GM19452 (cell line): ENCODE data around the gene SEPTIN3.

Experiments
- ATAC-seq: cut with Tn5 transposase; IDR thresholded peaks from one replicate; pipeline ENCODE4 v1.9.1; 2021; ENCODE audit not compliant: unreplicated experiment

Gene SEPTIN3, protein sequence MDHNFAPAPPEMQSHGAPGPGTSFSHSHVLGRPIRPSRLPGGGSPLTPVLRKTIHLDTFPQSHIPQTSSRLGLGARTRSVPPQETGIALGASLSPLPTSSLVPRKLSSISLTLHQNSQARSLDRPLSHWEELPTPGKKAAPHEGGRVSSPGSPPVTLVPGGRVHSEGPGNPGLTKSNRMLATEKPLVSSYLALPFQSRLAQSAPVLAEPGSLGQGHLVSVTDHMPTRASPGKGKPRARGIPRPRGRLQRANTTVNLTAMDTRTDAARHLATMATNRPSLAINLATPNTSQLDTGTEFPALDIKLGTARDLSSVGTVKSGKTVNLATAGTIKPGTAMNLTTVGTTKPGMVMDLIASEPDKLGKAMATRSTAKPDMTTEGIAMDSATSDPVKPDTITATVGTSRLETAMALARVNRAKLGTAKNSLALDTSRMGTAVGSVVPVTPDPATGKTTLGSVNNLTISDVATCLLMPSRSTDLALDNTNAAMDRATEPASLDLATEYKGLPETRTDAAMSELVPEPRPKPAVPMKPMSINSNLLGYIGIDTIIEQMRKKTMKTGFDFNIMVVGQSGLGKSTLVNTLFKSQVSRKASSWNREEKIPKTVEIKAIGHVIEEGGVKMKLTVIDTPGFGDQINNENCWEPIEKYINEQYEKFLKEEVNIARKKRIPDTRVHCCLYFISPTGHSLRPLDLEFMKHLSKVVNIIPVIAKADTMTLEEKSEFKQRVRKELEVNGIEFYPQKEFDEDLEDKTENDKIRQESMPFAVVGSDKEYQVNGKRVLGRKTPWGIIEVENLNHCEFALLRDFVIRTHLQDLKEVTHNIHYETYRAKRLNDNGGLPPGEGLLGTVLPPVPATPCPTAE

DNA sequence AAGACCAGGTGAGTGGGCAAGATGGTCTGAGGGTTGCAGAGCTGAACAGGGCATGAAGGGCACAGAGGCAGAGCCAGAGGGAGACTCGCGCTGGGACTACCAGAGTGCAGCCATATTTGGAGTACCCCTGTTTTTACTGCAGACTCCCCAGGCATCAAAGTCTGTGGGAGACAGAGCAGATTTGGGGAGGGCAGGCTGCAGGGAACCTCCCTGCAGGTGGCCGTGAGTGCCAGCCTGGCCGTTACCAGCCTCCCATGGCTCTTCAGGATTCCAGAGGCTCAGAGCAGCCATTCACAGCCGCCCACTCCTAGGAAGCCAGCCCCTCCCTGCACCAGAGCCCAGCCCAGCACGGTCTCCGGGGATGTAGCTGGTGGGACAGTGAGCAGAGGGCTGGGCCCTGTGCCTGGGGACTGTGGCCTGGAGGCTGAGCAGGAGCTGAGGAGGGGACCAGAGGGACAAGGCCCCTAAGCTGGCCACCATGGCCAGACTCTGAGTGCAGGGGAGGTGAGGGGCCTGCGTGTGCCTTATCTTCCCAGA lies at the start of gene SEPTIN3:
SEPTIN3 (plus strand) TSS at position 334 of the 537 bp plus-strand sequence. CDS start 2,050 bp downstream, outside the sequence.
- no peak for ATAC-seq

GRCh38 chr22:41920271-41920976 lies 48.8 kb upstream of the SEPTIN3 start:
- ATAC-seq, result peak; percentile 32

DNA sequence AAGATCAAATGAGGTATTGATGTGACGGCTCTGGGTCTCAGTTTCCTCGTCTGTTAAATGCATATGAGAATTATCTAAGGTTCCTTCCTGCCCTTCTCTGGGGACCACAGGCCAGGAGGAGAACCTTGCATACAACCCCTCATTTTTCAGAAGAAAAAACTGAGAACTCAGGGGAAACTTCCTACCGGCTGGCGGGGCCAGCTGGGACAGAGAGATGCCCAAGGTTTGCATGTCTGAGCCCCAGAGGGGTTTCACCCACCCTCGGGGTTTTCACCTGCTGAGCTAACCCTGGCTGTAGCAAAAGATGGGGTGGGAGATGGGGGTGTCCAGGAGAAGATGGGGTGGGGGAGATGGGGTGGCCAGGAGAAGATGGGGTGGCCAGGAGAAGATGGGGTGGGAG lies 46.9 kb upstream of the SEPTIN3 start:
- no peak for ATAC-seq

- no peak for ATAC-seq
Measured at GRCh38 chr22:41922940-41923594, 46.2 kb upstream of the SEPTIN3 start.

GRCh38 chr22:41923595-41924276 lies 45.5 kb upstream of the SEPTIN3 start:
- no peak for ATAC-seq

DNA sequence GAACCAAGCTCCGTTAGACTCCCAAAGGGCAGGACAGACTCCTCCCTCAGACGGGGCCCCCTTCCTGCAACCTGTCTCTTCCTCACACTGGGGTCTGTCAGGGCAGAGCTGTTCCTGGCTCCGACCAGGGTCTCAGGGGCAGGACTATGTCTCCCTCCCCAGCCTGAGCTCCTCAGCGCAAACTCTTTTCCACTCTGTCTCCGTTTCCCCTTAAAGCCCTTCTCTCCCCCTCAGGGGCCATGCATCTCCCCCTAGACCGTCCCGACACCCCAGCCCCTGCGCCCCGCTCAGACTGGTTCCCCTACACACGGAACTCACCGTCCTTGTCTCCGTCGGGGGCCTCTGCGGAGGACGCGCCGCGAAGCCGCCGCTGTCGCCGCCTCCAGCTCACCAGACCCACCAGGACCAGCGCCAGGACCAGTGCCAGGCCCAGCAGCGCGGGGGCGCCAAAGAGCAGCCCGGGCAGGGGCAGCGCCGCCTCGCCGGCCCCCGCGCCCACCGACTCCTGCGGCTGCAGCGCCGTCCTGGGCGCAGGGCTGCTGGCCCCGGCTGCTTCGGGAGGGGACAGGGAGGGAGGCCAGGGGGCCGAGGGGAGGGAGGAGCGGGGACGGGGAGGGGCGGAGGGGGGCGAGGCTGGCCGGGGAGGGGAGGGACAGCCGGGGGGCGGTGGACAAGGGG lies 43.3 kb upstream of the SEPTIN3 start:
- no peak for ATAC-seq

DNA sequence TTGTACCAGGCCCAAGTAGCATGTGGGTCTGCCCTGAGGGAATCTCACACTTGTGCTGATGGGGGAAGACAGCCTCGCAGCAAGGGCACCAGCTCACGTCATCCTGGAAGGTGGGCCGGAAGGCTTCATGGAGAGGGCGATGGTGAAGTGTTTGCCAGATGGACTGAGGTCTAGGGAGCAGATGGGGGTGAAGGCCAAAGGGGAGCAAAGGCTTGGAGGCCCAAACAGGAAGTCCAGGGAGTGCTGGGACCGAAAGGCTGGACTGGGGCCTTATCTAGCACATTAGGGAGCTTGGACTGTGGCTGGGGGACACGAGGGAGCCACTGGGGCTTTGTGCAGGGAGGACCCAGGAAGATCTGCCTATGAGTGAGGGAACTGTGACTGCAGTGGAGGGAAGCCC lies 41.4 kb upstream of the SEPTIN3 start:
- ATAC-seq, result no peak

- no peak for ATAC-seq
Measured at GRCh38 chr22:41928593-41929417, 40.4 kb upstream of the SEPTIN3 start.

GRCh38 chr22:41929418-41929810 lies 39.8 kb upstream of the SEPTIN3 start:
- ATAC-seq, result no peak

DNA sequence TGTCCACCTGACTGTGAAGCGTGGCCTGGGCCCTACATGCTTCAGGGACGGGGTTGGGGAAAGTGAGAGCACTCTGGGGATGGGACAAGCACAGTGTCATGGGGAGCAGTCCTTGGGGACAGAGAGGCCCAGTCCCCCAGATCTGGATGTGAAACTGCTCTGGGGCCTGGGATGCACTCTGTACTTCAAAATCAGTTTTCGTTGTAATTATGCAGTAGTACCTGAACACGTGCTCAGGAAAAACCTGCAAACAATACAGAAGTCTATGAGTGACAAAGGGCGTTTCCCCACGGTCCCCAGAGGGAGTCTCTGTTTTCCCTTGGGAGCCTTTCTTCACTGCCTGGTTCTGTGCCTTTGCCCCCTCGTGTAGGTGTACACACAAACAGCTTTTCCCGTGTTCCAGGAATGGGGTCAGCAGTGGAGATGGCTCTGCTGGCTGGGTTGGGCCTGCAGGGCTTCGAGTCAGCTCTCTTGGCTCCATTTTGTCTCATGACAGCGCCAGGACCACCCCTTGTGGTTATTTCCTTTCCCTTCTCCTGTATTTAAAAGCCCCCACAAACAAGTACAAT lies 37.5 kb upstream of the SEPTIN3 start:
- ATAC-seq, result no peak

- ATAC-seq, result no peak
Measured at GRCh38 chr22:41932353-41932752, 36.9 kb upstream of the SEPTIN3 start.

- no peak for ATAC-seq
Measured at GRCh38 chr22:41933411-41934177, 35.6 kb upstream of the SEPTIN3 start.

DNA sequence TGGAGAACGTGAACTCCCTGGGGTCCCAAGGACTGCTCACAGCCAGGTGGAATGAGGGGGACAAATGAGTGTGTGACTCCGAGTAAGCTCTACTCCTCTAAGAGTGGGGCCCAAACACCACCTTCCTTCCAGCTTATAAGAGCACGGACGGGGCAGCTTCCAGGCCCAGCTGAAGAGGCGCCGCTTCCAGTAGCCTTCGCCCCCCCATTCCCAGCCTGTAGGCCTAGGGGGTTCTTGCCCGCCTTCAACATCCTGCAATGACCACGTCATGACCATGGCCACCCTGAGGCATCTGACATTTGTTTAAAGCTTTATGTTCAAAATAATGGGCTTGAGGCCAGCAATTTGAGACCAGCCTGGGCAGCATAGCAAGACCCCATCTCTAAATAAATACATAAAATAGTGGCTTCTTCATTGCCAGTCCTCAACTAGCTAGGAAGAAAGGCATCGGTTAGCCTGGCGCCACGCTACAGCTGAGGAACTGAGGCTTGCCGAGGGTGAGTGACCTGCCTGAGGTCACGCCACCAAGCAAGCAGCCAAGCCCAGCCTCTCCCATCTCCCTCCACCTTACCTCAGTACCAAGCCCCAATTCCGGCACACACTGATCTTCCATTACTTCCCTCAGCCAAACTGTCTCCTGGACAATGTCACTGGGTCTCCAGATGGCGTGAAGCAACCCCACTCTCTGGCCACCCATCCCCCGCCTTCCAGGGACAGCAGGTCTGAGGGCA lies 34.8 kb upstream of the SEPTIN3 start:
- ATAC-seq, result no peak

GRCh38 chr22:41935015-41935351 lies 34.3 kb upstream of the SEPTIN3 start:
- no peak for ATAC-seq

- no peak for ATAC-seq
Measured at GRCh38 chr22:41935509-41935908, 33.7 kb upstream of the SEPTIN3 start.

GRCh38 chr22:41936894-41937169 lies 32.4 kb upstream of the SEPTIN3 start:
- ATAC-seq, result no peak
